Muscle layer of colon (tissue), 2 donors: ENCODE results near the gene TPD52L1.
"Not testable (repeated sequence)": the region's sequence is repeated elsewhere in the genome, so short reads cannot be mapped to it uniquely, and the experiment has no call there.

Experiments used
- H3K27ac ChIP-seq: one replicate; pipeline ENCODE4 v1.7.0; 2013; ENCODE audit warnings: low read depth, mild to moderate bottlenecking, low read length, moderate library complexity
- H3K27me3 ChIP-seq, 2 donors: one replicate each; pipeline ENCODE4 v1.7.0; 2013; ENCODE audit warnings: low read length in 2 of 2, mild to moderate bottlenecking in 2 of 2; ENCODE audit not compliant: insufficient read depth in 2 of 2, control insufficient read depth in 1 of 2
- H3K36me3 ChIP-seq: one replicate; pipeline ENCODE4 v1.7.0; 2013; ENCODE audit warnings: mild to moderate bottlenecking, low read length; ENCODE audit not compliant: insufficient read depth
- H3K4me1 ChIP-seq: one replicate; pipeline ENCODE4 v1.7.0; 2013; ENCODE audit warnings: mild to moderate bottlenecking, low read length; ENCODE audit not compliant: insufficient read depth
- H3K4me3 ChIP-seq, 2 donors: one replicate each; pipeline ENCODE4 v1.7.0; 2013; ENCODE audit warnings: low read length in 2 of 2, low read depth in 1 of 2, mild to moderate bottlenecking in 1 of 2, moderate library complexity in 1 of 2
- H3K9ac ChIP-seq: one replicate; pipeline ENCODE4 v1.7.0; 2013; ENCODE audit warnings: low read length
- H3K9me3 ChIP-seq: one replicate; pipeline ENCODE4 v1.7.0; 2013; ENCODE audit warnings: mild to moderate bottlenecking, low read length
- donor health status: abdominal sarcoma.
- donor health status: Adenocarcinoma of cecum.

TPD52L1 gene

GRCh38 chr6:125120054-125120590, 33.5 kb upstream of the TPD52L1 start:
- no peaks in the 10 kb centered on the region for H3K9me3 ChIP-seq
- no peaks in the 10 kb centered on the region for H3K36me3 ChIP-seq
- no peak overlapping the region for H3K27ac ChIP-seq
- no peaks in the 10 kb centered on the region for H3K4me1 ChIP-seq
- no peak overlapping the region for H3K9ac ChIP-seq
- H3K27me3 ChIP-seq = no peaks in the 10 kb centered on the region
- H3K4me3 ChIP-seq = no peak overlapping the region

GRCh38 chr6:125121894-125122293, 31.7 kb upstream of the TPD52L1 start:
- Histone ChIP-seq H3K9me3 (no peaks in the 10 kb centered on the region), H3K36me3 (no peaks in the 10 kb centered on the region), H3K27me3 (no peaks in the 10 kb centered on the region), H3K4me3 (no peak overlapping the region), H3K27ac (no peak overlapping the region), H3K9ac (no peak overlapping the region), H3K4me1 (no peaks in the 10 kb centered on the region)

GRCh38 chr6:125123051-125123450, 30.5 kb upstream of the TPD52L1 start:
- Histone ChIP-seq H3K27ac (no peak overlapping the region), H3K4me3 (no peak overlapping the region), H3K4me1 (no peaks in the 10 kb centered on the region), H3K9me3 (no peaks in the 10 kb centered on the region), H3K27me3 (no peaks in the 10 kb centered on the region), H3K36me3 (no peaks in the 10 kb centered on the region), H3K9ac (no peak overlapping the region)

- H3K27me3 ChIP-seq = no peaks in the 10 kb centered on the region
- no peak overlapping the region for H3K27ac ChIP-seq
- H3K4me1 ChIP-seq = no peaks in the 10 kb centered on the region
- H3K36me3 ChIP-seq = no peaks in the 10 kb centered on the region
- no peaks in the 10 kb centered on the region for H3K9me3 ChIP-seq
- no peak overlapping the region for H3K9ac ChIP-seq
- H3K4me3 ChIP-seq = no peak overlapping the region
Measured at GRCh38 chr6:125123468-125124048, 30.0 kb upstream of the TPD52L1 start.

- Histone ChIP-seq H3K27me3 (no peaks in the 10 kb centered on the region), H3K27ac (no peak overlapping the region), H3K4me3 (no peak overlapping the region), H3K4me1 (no peaks in the 10 kb centered on the region), H3K36me3 (no peaks in the 10 kb centered on the region), H3K9me3 (no peaks in the 10 kb centered on the region), H3K9ac (no peak overlapping the region)
Measured at GRCh38 chr6:125124049-125124669, 29.4 kb upstream of the TPD52L1 start.

GRCh38 chr6:125125856-125126255, 27.7 kb upstream of the TPD52L1 start:
- not testable (repeated sequence) for H3K36me3 ChIP-seq, H3K27me3 ChIP-seq, H3K4me1 ChIP-seq, H3K4me3 ChIP-seq, H3K27ac ChIP-seq, H3K9me3 ChIP-seq, H3K9ac ChIP-seq

- Histone ChIP-seq H3K4me1 (no peaks in the 10 kb centered on the region), H3K27ac (no peak overlapping the region), H3K36me3 (no peaks in the 10 kb centered on the region), H3K9me3 (no peaks in the 10 kb centered on the region), H3K9ac (no peak overlapping the region), H3K4me3 (no peak overlapping the region), H3K27me3 (no peaks in the 10 kb centered on the region)
Measured at GRCh38 chr6:125129354-125129753, 24.2 kb upstream of the TPD52L1 start.

- H3K36me3 ChIP-seq = no peaks in the 10 kb centered on the region
- no peaks in the 10 kb centered on the region for H3K9me3 ChIP-seq
- no peak overlapping the region for H3K4me3 ChIP-seq
- no peak overlapping the region for H3K27ac ChIP-seq
- H3K27me3 ChIP-seq = no peaks in the 10 kb centered on the region
- no peaks in the 10 kb centered on the region for H3K4me1 ChIP-seq
- H3K9ac ChIP-seq = no peak overlapping the region
Measured at GRCh38 chr6:125132058-125132457, 21.5 kb upstream of the TPD52L1 start.

GRCh38 chr6:125136378-125136777, 17.2 kb upstream of the TPD52L1 start:
- H3K4me3 ChIP-seq = no peak overlapping the region
- H3K4me1 ChIP-seq = no peaks in the 10 kb centered on the region
- no peak overlapping the region for H3K9ac ChIP-seq
- no peaks in the 10 kb centered on the region for H3K36me3 ChIP-seq
- no peak overlapping the region for H3K27ac ChIP-seq
- H3K27me3 ChIP-seq = no peaks in the 10 kb centered on the region
- no peaks in the 10 kb centered on the region for H3K9me3 ChIP-seq

- Histone ChIP-seq H3K27me3 (no peaks in the 10 kb centered on the region), H3K4me1 (no peaks in the 10 kb centered on the region), H3K4me3 (no peak overlapping the region), H3K9ac (no peak overlapping the region), H3K36me3 (no peaks in the 10 kb centered on the region), H3K9me3 (no peaks in the 10 kb centered on the region), H3K27ac (no peak overlapping the region)
Measured at GRCh38 chr6:125138083-125138482, 15.5 kb upstream of the TPD52L1 start.

- no peak overlapping the region for H3K9ac ChIP-seq
- no peak overlapping the region for H3K27ac ChIP-seq
- no peaks in the 10 kb centered on the region for H3K4me1 ChIP-seq
- H3K36me3 ChIP-seq = no peaks in the 10 kb centered on the region
- H3K27me3 ChIP-seq = no peaks in the 10 kb centered on the region
- H3K9me3 ChIP-seq = no peaks in the 10 kb centered on the region
- H3K4me3 ChIP-seq = no peak overlapping the region
Measured at GRCh38 chr6:125140808-125141207, 12.8 kb upstream of the TPD52L1 start.

GRCh38 chr6:125142618-125143017, 11.0 kb upstream of the TPD52L1 start:
- Histone ChIP-seq H3K9ac (no peak overlapping the region), H3K9me3 (no peaks in the 10 kb centered on the region), H3K36me3 (no peaks in the 10 kb centered on the region), H3K27me3 (no peaks in the 10 kb centered on the region), H3K4me3 (no peak overlapping the region), H3K4me1 (no peaks in the 10 kb centered on the region), H3K27ac (no peak overlapping the region)
